Tibial nerve (tissue), 4 donors: ENCODE measurements around the gene INSYN2B. TPM values are rescaled to one million over a fixed set of nuclear protein-coding genes. Genes with fewer than 3 reads are reported as not detected.

Experiments
- DNase-seq, 2 donors: peaks; one replicate each; pipeline ENCODE4 v3.0.0-alpha.2; 2019; ENCODE audit warnings: low spot score in 2 of 2
- H3K27ac ChIP-seq, 4 donors: fragments of 200-600 bp; sonication (generic) in 3 of 4; one replicate each; pipeline ENCODE4 v1.5.1; 2017 to 2019; ENCODE audit warnings: mild to moderate bottlenecking in 1 of 4
- H3K27me3 ChIP-seq, 2 donors: fragments of 200-600 bp; sonication (generic) in 1 of 2; one replicate each; pipeline versions ENCODE4 v1.5.1 to v1.6.0; 2017 to 2019
- H3K36me3 ChIP-seq, 3 donors: fragments of 200-600 bp; sonication (generic); one replicate each; pipeline ENCODE4 v1.5.1; 2018 to 2019
- H3K4me1 ChIP-seq, 4 donors: fragments of 200-600 bp; sonication (generic) in 3 of 4; one replicate each; pipeline ENCODE4 v1.5.1; 2017 to 2019
- H3K4me3 ChIP-seq, 4 donors: fragments of 200-600 bp; sonication (generic) in 3 of 4; one replicate each; pipeline ENCODE4 v1.5.1; 2017 to 2019; ENCODE audit warnings: mild to moderate bottlenecking in 1 of 4, moderate library complexity in 1 of 4
- H3K9me3 ChIP-seq, 4 donors: fragments of 200-600 bp; sonication (generic) in 3 of 4; one replicate each; pipeline ENCODE4 v1.5.1; 2017 to 2019
- EP300 ChIP-seq, 2 donors: sonication (generic); formaldehyde crosslinking; IDR thresholded peaks; one replicate each; pipeline ENCODE4 v1.6.1; 2017; ENCODE audit warnings: antibody characterized with exemption in 2 of 2, mild to moderate bottlenecking in 1 of 2
- POLR2A ChIP-seq, 2 donors: fragments of 450-650 bp; IDR thresholded peaks; one replicate each; pipeline ENCODE4 v1.6.1; 2017; ENCODE audit warnings: antibody characterized with exemption in 2 of 2, mild to moderate bottlenecking in 2 of 2, moderate library complexity in 2 of 2
- WGBS, 2 donors: methylation state at CpG; one replicate each; pipeline ENCODE4 v1.1.5; 2018; 5-methylcytosine and 5-hydroxymethylcytosine counted together
- total RNA-seq, 4 donors: library from RNA; depleted of rRNA; stranded (reverse); fragments of >200 nt; gene quantifications; one replicate each; pipeline ENCODE4 v1.1.0, GENCODE V29; 2016
- TF ChIP-seq, protein P1 (sequence below), 5 experiments: fragments of 200-600 bp in 3 of 5; fragments of 450-650 bp in 2 of 5; sonication (generic) in 3 of 5; IDR thresholded peaks; one replicate each; pipeline ENCODE4 v1.5.1; 2016 to 2019; ENCODE audit warnings: antibody characterized with exemption in 5 of 5, mild to moderate bottlenecking in 3 of 5, moderate library complexity in 2 of 5

INSYN2B gene
- total RNA-seq, 4 donors from 2014 or later = 0.60 to 4.2 TPM; not detected in 2

DNA sequence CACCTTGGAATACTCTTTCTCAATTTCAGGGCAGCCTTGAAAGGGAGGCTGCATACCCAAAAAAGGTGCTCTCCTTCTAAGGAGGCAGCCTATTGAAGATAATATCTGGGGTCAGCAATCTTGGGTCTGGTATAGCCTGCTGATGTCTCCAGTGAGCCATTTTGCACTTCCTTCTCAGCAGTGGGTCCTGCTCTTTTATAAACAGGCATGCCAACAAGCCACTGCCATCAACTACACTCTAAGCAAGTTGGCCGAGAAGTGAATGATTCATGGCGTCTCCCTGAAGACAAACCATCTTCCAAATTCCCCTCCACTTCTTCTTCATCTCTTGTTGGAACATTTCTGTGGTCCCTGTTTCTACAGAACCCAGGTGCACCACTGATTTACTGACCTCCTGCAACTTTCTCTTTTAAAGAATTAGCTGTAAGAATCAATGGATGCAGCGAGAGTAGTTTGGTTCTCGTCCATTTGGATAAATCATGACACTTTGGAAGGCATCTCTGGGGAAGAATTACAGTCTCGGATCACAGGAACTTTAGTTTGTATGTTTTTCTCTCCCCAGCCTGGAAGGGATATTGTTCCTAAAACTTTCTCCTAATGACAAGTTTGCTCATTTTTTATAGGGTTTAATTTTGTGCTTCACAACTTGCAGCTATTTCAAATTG, 108.3 kb downstream of the INSYN2B start:
- Histone ChIP-seq H3K4me3 (no peak overlapping the region), H3K4me1 (peaks cover 0 to 4% (median 2%) of the 10 kb centered on the region in 4 donors), H3K27me3 (no peaks in the 10 kb centered on the region), H3K9me3 (no peaks in the 10 kb centered on the region), H3K36me3 (no peaks in the 10 kb centered on the region), H3K27ac (no peak overlapping the region)
- 76% methylated on average over 5 of the region's 5 CpGs for WGBS, 2 donors
- no peak for DNase-seq
- TF ChIP-seq, protein P1, sequence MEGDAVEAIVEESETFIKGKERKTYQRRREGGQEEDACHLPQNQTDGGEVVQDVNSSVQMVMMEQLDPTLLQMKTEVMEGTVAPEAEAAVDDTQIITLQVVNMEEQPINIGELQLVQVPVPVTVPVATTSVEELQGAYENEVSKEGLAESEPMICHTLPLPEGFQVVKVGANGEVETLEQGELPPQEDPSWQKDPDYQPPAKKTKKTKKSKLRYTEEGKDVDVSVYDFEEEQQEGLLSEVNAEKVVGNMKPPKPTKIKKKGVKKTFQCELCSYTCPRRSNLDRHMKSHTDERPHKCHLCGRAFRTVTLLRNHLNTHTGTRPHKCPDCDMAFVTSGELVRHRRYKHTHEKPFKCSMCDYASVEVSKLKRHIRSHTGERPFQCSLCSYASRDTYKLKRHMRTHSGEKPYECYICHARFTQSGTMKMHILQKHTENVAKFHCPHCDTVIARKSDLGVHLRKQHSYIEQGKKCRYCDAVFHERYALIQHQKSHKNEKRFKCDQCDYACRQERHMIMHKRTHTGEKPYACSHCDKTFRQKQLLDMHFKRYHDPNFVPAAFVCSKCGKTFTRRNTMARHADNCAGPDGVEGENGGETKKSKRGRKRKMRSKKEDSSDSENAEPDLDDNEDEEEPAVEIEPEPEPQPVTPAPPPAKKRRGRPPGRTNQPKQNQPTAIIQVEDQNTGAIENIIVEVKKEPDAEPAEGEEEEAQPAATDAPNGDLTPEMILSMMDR (IDR thresholded peaks at IDR 0.05) = no peak
- TF ChIP-seq POLR2A (IDR thresholded peaks at IDR 0.05) (no peak), EP300 (IDR thresholded peaks at IDR 0.05) (no peak)

DNA sequence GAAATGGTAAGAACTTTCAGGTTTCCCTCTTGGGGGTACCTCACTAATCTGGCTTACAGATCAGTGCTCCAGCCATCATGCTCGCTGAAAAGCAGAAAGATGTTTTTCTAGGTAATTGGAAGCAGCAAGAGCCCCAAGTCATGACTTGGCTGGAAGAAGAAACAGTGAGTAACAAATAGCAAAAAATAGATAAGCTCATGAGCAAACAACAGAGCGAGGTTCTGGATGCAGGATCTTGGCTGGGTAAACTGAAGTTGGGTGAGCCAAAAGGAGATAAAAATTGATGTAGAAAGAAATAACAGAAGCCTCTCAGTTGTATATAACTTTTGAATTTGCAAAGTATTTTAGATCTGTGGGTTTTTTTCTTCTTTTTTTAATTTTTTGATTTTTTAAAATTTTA, 110.1 kb downstream of the INSYN2B start:
- H3K9me3 ChIP-seq = no peaks in the 10 kb centered on the region
- H3K27me3 ChIP-seq = no peaks in the 10 kb centered on the region
- no peak overlapping the region for H3K27ac ChIP-seq
- TF ChIP-seq POLR2A (IDR thresholded peaks at IDR 0.05) = no peak
- TF ChIP-seq, protein P1 (IDR thresholded peaks at IDR 0.05) = no peak
- no peak for TF ChIP-seq EP300 (IDR thresholded peaks at IDR 0.05)
- H3K4me3 ChIP-seq = no peak overlapping the region
- 72 to 88% methylated on average over 2 of the region's 2 CpGs for WGBS, 2 donors
- no peak for DNase-seq
- no peaks in the 10 kb centered on the region for H3K4me1 ChIP-seq
- no peaks in the 10 kb centered on the region for H3K36me3 ChIP-seq

DNA sequence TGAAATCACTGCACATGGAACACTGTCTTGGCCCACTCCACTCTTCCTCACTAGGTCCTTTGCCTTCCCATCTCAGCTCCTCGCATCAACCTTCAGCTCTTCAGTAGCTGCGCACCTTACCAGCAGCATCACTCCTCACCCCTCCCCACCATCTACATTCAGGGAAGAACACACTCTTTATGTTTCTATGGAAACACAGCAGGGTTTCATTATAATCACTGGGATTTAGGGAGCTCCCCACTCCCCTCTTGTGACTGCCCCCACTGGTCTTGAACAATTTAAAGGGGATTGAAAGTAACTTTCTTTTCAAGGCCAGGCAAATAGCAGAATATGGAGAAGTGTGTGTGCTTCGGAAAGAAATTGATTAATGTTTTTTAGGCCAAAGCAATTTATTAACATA, 111.2 kb downstream of the INSYN2B start:
- 84 to 89% methylated on average over 3 of the region's 3 CpGs for WGBS, 2 donors
- H3K4me1 ChIP-seq = no peaks in the 10 kb centered on the region

DNA sequence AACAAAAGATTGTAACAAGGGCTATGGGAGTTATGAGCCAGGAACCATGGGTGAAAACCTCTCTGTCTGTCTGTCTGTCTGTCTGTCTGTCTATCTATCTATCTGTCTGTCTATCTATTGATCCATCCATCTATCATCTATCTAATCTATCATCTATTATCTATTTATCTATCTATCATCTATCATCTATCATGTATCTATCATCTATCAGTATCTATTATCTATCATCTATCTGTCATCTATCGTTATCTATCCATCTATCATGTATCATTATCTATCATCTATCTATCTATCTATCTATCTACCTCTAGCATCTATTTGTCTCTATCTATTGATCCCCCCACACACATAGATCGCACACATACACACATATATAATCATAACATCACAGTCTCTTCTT, 112.9 kb downstream of the INSYN2B start:
- 96 to 97% methylated on average over 2 of the region's 2 CpGs for WGBS, 2 donors
- Histone ChIP-seq H3K4me1 (no peaks in the 10 kb centered on the region), H3K27me3 (no peaks in the 10 kb centered on the region), H3K9me3 (no peaks in the 10 kb centered on the region), H3K27ac (no peak overlapping the region), H3K36me3 (no peaks in the 10 kb centered on the region), H3K4me3 (no peak overlapping the region)
- no peak for TF ChIP-seq POLR2A (IDR thresholded peaks at IDR 0.05)
- no peak for TF ChIP-seq EP300 (IDR thresholded peaks at IDR 0.05)
- TF ChIP-seq, protein P1 (IDR thresholded peaks at IDR 0.05) = no peak
- DNase-seq = no peak

More for the DNA sequence above, 111.2 kb downstream of the INSYN2B start:
- no peaks in the 10 kb centered on the region for H3K27me3 ChIP-seq
- no peak overlapping the region for H3K27ac ChIP-seq
- no peaks in the 10 kb centered on the region for H3K36me3 ChIP-seq
- H3K4me3 ChIP-seq = no peak overlapping the region
- no peaks in the 10 kb centered on the region for H3K9me3 ChIP-seq
- no peak for DNase-seq
- TF ChIP-seq POLR2A (IDR thresholded peaks at IDR 0.05) (no peak), EP300 (IDR thresholded peaks at IDR 0.05) (no peak)
- TF ChIP-seq, protein P1 (IDR thresholded peaks at IDR 0.05) = no peak

GRCh38 chr5:169864483-169864882, 115.8 kb downstream of the INSYN2B start:
- H3K36me3 ChIP-seq = no peaks in the 10 kb centered on the region
- no peaks in the 10 kb centered on the region for H3K4me1 ChIP-seq
- DNase-seq = no peak
- 83 to 93% methylated on average over 1 of the region's 1 CpG for WGBS, 2 donors
- no peak overlapping the region for H3K4me3 ChIP-seq
- H3K27me3 ChIP-seq = no peaks in the 10 kb centered on the region
- TF ChIP-seq EP300 (IDR thresholded peaks at IDR 0.05) = no peak
- H3K9me3 ChIP-seq = no peaks in the 10 kb centered on the region
- no peak overlapping the region for H3K27ac ChIP-seq
